Dendritic cell treated with granulocyte-macrophage colony-stimulating factor and Interleukin-4, amounts not matched to agents 40 ng/mL and 50 ng/mL, for 4 days (primary cell): ENCODE data around the gene AHCYL2.

Experiments used
- H3K27ac Mint-ChIP-seq: one replicate; pipeline ENCODE4 v1.8.0; 2022; ENCODE audit warnings: mild to moderate bottlenecking, mixed read lengths
- H3K27me3 Mint-ChIP-seq: one replicate; pipeline ENCODE4 v1.8.0; 2022; ENCODE audit warnings: mild to moderate bottlenecking, mixed read lengths
- H3K36me3 Mint-ChIP-seq: one replicate; pipeline ENCODE4 v1.8.0; 2022; ENCODE audit warnings: low read depth, mixed read lengths
- H3K4me1 Mint-ChIP-seq: one replicate; pipeline ENCODE4 v1.8.0; 2022; ENCODE audit warnings: low read depth, mixed read lengths
- H3K4me3 Mint-ChIP-seq: one replicate; pipeline ENCODE4 v1.8.0; 2022; ENCODE audit warnings: mild to moderate bottlenecking, moderate library complexity, mixed read lengths
- H3K9me3 Mint-ChIP-seq: one replicate; pipeline ENCODE4 v1.8.0; 2022; ENCODE audit warnings: mixed read lengths
- intact Hi-C: fragments of 100-400 bp; cut with micrococcal nuclease; formaldehyde crosslinking; loops from one replicate; pipeline ENCODE4 v1.15.0; 2022

AHCYL2 gene

DNA sequence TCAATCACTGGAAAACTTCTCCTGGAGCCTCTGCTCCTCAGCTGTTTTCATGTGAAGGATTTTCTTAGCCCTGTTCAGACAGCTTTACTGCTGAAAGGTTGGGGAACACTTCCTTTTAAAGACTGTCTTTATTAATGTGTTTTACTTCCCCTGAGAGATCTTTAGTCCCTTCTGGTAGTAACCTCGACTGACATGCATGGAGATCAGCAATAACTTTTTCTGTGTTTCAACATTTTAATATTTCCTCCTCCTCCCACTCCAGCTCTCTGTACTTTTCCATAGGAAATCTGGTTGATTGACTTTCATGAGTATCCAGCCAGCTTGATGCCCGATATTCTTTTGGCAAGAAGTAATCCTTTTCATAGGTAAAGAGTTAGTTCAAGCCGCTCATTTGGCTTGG is 146.7 kb downstream of the AHCYL2 start:
- H3K4me3 Mint-ChIP-seq: no peak overlapping the region
- no peak overlapping the region for H3K27ac Mint-ChIP-seq
- no peaks in the 10 kb centered on the region for H3K27me3 Mint-ChIP-seq
- H3K36me3 Mint-ChIP-seq: no peaks in the 10 kb centered on the region
- intact Hi-C loops: no loop called here
- no peaks in the 10 kb centered on the region for H3K9me3 Mint-ChIP-seq
- H3K4me1 Mint-ChIP-seq: peaks cover 26% of the 10 kb centered on the region

DNA sequence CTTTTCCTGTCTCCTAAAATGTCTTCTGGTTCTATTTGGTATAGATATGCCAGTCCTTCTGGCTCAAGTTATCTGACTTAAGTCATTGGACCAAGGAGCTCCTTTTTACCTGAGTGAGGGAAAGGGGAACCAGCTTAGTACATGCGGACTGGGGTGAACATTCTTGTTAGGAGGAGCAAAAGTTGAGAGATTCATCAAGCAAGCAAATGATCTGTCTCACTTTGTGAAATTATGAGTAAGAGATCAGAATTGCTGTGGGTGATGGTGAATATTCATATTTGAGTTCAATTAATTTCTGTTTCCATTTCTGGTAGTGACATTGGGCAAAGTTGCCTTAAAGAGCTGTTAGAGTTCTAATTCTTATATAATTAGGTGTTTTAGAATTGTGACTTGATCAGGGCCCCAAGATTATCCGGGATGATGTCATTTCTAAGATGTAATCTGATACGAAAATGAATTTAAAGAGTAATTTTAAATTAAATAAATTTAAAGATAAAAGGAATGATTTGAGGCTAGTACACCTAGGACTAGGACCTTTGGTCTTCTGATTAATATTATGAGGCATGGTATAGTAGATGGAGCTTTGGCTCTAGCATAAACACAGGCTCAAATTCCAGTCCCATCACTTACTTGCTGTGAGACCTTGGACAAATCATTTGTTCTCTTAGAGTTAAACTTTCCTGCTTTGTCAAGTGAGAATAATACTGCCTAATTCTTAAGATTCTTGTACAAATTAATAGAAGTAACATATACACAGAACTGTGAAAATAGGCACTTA is 149.0 kb downstream of the AHCYL2 start:
- Mint-ChIP-seq H3K27ac (no peak overlapping the region), H3K4me3 (no peak overlapping the region), H3K36me3 (no peaks in the 10 kb centered on the region), H3K27me3 (no peaks in the 10 kb centered on the region), H3K9me3 (no peaks in the 10 kb centered on the region), H3K4me1 (peaks cover 16% of the 10 kb centered on the region)
- intact Hi-C loops: no loop called here

DNA sequence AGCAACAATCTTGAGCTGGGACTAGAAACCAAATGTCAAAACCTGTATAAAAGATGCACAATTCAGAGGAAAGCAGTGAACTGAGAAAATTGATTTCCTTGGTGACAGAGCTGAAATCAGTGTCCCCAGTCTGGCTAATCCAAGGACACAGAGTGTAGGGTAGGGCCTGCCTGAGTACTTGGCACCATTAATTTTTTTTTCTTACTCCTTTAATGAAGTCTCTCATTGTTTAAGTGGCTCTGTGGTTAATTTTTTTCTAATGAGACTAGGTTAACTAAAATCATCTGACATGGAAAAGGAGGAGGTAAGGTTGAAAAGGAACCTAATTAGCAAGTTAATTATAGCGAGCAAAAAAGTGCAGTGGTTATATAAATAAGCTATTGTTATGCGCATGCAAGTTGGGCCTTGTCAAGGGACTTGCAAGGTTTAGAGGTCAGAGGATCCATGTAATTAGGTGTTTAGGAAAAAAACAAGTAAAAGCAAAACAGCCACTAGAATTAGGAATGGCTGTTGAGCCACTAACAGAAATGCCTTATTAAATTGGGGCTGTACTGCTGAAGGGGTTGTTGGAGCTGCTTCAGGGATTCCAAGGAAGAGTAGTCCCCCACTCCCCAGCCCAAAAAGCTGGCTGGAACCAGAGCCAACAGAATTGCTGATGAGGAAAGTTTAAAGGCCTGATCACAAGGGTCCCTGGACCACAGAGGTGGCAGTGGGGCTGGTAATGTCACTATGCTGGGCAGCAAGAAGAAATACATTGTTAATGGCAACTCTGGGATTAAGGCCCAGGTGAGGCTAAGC is 150.5 kb downstream of the AHCYL2 start:
- Mint-ChIP-seq H3K9me3 (no peaks in the 10 kb centered on the region), H3K36me3 (peaks cover 7% of the 10 kb centered on the region), H3K27ac (no peak overlapping the region), H3K4me3 (no peak overlapping the region), H3K27me3 (no peaks in the 10 kb centered on the region), H3K4me1 (peaks cover 14% of the 10 kb centered on the region)
- intact Hi-C loops: no loop called here

DNA sequence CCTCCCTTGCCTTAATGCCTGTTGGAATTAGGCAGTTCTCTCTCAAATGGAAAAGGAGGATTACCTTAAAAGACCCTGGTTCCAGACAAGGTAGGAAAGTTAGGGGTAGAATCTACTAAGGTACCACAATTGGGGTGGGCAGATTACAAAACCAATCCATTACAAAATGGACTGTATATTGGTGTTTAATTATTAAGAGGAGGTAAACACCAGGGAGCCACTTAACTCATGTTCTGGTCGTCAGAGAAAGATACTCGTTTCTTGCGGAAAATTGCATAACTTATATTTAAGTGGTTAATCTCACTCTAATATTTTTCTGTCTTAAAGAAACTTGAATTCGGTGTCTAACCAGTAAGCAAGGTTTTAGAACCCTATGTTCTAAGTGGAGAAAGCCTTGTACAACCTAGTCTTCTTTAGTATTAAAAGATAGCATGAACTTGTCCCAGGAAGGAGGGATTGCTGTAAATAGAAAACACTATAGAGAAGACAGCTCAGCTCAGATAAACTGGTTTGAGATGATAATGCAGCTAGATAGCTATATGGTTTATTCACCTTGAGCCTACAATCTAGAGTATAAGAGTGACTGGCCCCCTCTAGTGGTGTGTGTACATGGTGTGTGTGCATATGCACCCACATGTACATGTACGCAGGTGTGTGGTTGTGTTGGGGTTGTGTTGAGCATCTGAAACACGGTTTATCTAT is 151.4 kb downstream of the AHCYL2 start:
- no peaks in the 10 kb centered on the region for H3K27me3 Mint-ChIP-seq
- H3K4me3 Mint-ChIP-seq: no peak overlapping the region
- H3K27ac Mint-ChIP-seq: no peak overlapping the region
- no peaks in the 10 kb centered on the region for H3K9me3 Mint-ChIP-seq
- intact Hi-C loops: no loop called here
- H3K4me1 Mint-ChIP-seq: peaks cover 14% of the 10 kb centered on the region
- H3K36me3 Mint-ChIP-seq: peaks cover 13% of the 10 kb centered on the region

DNA sequence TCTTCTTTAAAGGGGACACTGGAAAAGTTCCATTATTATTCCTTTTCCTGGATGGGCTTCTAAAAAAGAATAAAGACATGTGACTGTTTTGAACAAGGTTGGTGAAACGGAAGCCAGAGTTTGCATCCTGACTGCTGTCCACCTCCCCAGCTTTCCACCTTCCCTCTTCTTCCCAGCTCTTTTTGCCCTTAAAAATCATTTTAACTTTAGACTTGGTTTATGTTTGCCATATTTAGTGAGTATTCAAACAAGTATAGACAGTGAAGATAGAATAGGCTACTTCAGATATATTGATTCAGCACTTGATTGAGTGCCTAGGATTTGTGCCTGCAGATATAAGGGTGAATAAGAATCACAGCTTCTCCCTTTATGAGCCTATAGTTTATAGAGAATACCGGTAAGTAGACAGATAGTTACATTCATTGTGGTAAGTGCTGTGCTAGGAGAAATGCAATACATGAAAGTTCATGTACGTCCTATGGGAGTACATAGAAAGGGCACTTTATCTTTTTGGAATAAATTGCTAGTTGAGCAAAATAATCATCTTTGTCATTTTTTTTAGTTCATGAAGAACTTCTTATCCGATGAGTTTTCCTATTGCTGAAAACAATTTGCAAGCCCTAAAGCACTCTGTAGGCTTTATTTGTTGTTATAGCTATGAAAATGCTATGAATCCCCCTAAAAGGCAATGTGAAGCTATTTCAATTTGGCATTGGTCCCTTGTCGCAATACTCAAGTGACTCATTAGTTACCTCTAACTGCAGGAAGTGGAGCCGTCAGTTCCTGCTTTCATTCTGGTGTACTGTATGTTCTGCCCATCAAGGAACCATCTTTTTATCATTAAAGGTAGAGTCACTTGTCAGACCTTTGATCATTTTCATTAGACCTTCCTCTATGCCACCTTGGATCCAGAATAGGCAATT is 152.2 kb downstream of the AHCYL2 start:
- H3K27ac Mint-ChIP-seq: no peak overlapping the region
- H3K36me3 Mint-ChIP-seq: peaks cover 18% of the 10 kb centered on the region
- H3K27me3 Mint-ChIP-seq: no peaks in the 10 kb centered on the region
- H3K9me3 Mint-ChIP-seq: no peaks in the 10 kb centered on the region
- peaks cover 14% of the 10 kb centered on the region for H3K4me1 Mint-ChIP-seq
- intact Hi-C loops: no loop called here
- no peak overlapping the region for H3K4me3 Mint-ChIP-seq

DNA sequence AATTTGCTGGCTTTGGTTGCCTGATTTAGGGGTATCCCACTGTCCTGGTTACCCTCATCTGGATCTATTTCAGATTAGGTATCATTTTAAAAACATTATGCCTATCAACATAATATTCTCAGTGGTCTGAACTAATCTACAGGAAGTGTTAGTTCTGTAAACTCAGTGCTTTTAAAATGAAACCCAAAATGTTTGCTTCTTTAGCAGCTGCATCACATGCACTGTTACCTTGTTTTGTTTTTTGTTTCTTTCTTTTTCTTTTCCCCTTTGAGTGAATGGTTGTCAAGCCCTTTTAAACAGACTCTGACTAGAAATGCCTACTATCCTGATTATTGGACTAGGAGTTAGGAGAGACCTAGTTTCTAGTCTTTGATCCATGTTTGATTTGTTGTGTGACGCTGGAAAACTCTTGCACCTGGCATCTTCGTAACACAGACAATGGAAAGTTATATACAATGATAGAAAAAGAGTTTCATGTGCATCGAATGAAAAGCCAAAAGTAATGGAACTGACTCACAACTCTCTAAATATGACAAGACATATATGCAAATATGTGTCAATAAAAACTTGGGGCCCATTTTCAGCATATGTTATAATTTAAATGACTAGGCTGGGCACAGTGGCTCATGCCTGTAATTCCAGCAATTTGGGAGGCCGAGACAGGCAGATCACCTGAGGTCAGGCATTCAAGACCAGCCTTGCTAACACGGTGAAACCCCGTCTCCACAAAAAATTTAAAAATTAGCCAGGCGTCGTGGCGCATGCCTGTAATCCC is 157.1 kb downstream of the AHCYL2 start:
- intact Hi-C loops: no loop called here
- H3K4me3 Mint-ChIP-seq: no peak overlapping the region
- no peak overlapping the region for H3K27ac Mint-ChIP-seq

DNA sequence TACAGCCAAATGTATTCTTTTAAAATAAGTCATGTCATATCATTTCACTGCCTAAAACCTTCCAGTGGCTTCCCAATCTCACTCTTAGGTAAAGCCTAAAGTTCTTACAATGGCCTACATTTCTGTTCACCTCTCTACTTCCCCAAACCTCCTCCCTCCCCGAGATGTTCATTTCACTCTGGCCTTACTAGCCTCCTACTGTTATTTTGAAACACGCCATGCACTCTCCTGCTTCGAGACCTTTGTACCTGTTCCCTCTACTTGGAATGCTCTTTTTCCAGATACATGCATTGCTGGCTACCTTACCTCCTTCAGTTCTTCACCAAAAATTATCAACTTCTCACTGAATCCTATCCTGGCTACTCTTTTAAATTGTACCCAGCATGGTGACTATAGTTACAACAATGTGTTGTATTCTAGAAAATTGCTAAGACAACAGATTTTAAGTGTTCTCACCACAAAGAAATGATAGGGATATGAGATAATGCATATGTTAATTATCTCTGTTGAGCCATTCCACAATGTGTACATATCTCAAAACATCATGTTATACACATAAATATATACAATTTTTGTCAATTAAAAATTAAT is 158.8 kb downstream of the AHCYL2 start:
- intact Hi-C loops: no loop called here
- Mint-ChIP-seq H3K36me3 (peaks cover 35% of the 10 kb centered on the region), H3K9me3 (no peaks in the 10 kb centered on the region), H3K27me3 (no peaks in the 10 kb centered on the region), H3K4me1 (no peaks in the 10 kb centered on the region), H3K27ac (no peak overlapping the region), H3K4me3 (no peak overlapping the region)

More for the DNA sequence above, 157.1 kb downstream of the AHCYL2 start:
- H3K36me3 Mint-ChIP-seq: peaks cover 29% of the 10 kb centered on the region
- peaks cover 2% of the 10 kb centered on the region for H3K4me1 Mint-ChIP-seq
- H3K9me3 Mint-ChIP-seq: no peaks in the 10 kb centered on the region
- H3K27me3 Mint-ChIP-seq: no peaks in the 10 kb centered on the region

DNA sequence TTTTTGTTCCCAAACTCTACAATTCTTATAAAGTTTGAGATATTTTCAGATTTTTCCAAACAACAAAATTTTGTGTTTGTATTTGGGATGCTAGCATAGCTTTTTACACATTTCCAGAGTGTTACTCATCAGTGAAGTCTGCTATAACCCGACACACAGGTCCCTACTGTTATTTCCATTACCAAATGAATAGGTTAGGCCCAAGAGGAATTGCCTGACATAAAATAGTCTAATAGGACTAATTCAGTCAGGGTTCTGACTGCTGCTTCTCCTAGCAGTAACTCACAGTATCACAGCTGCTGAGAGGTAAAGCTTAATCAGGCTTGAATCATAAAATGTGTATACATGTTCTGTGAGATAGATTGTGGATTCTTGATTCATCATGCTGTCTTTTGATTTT is 160.3 kb downstream of the AHCYL2 start:
- no peak overlapping the region for H3K27ac Mint-ChIP-seq
- H3K4me1 Mint-ChIP-seq: no peaks in the 10 kb centered on the region
- H3K36me3 Mint-ChIP-seq: peaks cover 42% of the 10 kb centered on the region
- H3K27me3 Mint-ChIP-seq: no peaks in the 10 kb centered on the region
- intact Hi-C loops: no loop called here
- H3K9me3 Mint-ChIP-seq: no peaks in the 10 kb centered on the region
- no peak overlapping the region for H3K4me3 Mint-ChIP-seq

DNA sequence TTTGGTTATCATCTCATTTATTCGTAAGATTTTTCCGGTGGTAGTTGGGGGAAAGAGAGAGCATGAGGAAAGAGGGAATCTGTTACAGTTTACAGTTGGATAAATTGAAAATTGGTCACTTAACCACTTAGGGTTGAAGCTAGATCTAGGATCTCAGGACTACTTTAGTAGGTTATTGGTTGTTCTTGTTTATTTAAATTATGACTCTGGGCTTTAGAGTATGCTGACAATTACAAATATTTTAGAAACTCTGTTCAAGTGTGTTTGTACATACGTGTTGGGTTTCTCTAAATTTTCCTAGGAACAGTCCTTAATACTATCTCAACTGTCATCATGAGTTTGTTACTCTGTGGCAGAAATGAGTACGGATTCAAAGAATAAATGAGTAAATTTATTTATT is 160.8 kb downstream of the AHCYL2 start:
- no peaks in the 10 kb centered on the region for H3K9me3 Mint-ChIP-seq
- no peak overlapping the region for H3K27ac Mint-ChIP-seq
- peaks cover 42% of the 10 kb centered on the region for H3K36me3 Mint-ChIP-seq
- no peaks in the 10 kb centered on the region for H3K4me1 Mint-ChIP-seq
- H3K4me3 Mint-ChIP-seq: no peak overlapping the region
- intact Hi-C loops: no loop called here
- no peaks in the 10 kb centered on the region for H3K27me3 Mint-ChIP-seq

DNA sequence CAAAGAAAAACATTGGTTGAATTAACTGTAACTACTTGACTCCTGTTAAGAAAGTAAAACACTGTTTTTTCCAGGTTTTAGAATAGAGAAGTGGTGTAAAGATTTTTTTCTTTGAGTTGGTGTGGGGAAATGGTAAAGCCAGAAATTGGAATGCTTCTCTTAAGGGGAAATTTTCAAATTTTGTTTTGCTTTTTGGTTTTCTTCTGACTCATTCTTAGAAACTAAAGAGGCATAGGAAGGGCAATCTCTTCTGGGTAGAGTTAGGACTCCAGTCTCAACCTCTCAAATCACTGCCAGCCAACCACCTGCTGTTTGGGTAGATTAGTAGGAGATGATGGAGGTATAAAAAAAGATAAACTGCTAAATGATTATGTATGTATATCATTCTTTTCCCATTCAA is 161.7 kb downstream of the AHCYL2 start:
- Mint-ChIP-seq H3K36me3 (peaks cover 41% of the 10 kb centered on the region), H3K27ac (no peak overlapping the region), H3K4me3 (no peak overlapping the region), H3K9me3 (no peaks in the 10 kb centered on the region), H3K27me3 (no peaks in the 10 kb centered on the region), H3K4me1 (no peaks in the 10 kb centered on the region)
- intact Hi-C loops: no loop called here

DNA sequence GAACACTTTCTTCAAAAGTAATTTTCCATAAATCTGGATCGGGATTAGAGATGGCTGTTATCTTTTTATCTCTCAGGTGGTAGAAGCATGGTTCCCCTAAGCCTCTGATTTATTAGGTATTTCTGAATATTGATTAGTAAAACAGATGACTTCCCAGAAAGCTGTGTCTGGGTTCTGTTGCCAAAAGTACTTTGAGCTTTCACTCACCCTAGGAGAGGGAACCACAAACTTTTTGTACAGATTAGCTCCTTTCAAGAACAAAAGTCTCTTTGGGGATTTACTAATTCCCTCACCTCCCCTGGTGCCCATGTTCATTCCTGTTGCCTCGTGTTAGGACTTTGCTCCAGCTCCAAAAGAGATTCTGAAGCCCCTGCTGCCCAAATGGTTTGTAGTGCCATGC is 162.7 kb downstream of the AHCYL2 start:
- Mint-ChIP-seq H3K27ac (no peak overlapping the region), H3K4me1 (no peaks in the 10 kb centered on the region), H3K27me3 (no peaks in the 10 kb centered on the region), H3K4me3 (no peak overlapping the region), H3K36me3 (peaks cover 33% of the 10 kb centered on the region), H3K9me3 (no peaks in the 10 kb centered on the region)
- intact Hi-C loops: no loop called here

DNA sequence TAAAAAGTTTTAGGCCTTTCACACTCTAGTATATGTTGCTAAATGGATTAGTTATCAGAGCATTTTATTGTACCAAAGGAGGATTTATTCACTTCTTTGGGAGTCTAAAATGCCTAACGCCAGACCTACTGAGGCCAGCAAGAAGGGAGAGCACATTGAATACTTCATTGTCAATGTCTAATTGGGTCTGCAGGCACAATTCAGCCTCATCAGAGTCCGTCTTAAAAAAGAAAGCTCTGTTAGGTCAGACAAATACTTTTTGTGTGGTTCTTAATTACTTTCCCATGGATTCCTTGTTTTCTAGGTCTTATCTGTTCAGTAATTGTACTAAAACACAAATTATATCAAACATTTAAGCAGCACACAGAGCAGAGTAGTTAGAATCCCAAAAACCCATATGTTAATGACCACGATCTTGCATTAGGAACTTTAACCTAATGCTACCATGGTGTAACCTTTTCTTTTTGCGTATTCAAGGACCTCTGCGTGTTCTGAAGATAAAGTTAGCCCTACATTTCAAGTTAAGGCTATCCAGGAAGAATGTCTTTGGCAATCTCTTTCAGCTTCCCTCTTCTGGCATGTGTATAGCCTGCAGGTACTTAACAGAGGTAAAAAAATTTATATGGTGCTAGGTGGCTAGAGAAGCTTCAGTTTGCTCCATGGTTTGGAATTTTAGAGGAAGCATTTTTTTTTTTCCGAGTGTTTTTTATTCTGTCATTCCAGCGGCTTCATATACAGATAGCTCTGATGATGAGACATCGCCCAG is 163.7 kb downstream of the AHCYL2 start:
- H3K36me3 Mint-ChIP-seq: peaks cover 29% of the 10 kb centered on the region
- no peak overlapping the region for H3K4me3 Mint-ChIP-seq
- H3K27me3 Mint-ChIP-seq: no peaks in the 10 kb centered on the region
- H3K27ac Mint-ChIP-seq: no peak overlapping the region
- peaks cover 2% of the 10 kb centered on the region for H3K4me1 Mint-ChIP-seq
- intact Hi-C loops: no loop called here
- H3K9me3 Mint-ChIP-seq: no peaks in the 10 kb centered on the region
